Liver (tissue), 9 donors: ENCODE results near the gene GRIFIN. TPM values are rescaled to one million over a fixed set of nuclear protein-coding genes. Genes with fewer than 3 reads are reported as not detected.

ENCODE experiments used
- DNase-seq: peaks from one replicate; pipeline ENCODE4 v3.0.0-alpha.2; 2017; ENCODE audit warnings: low spot score
- H3K27ac ChIP-seq, 2 donors: one replicate each; pipeline ENCODE4 v1.7.0; 2013; ENCODE audit warnings: inconsistent platforms in 2 of 2, low read length in 2 of 2, control low read depth in 1 of 2, low read depth in 1 of 2, mild to moderate bottlenecking in 1 of 2
- H3K27me3 ChIP-seq, 4 donors: one replicate each; pipeline versions ENCODE4 v1.6.1 to v1.7.0; 2013; ENCODE audit warnings: low read length in 3 of 4, inconsistent platforms in 1 of 4, mild to moderate bottlenecking in 1 of 4, moderate library complexity in 1 of 4; ENCODE audit not compliant: control insufficient read depth in 4 of 4, insufficient read depth in 4 of 4
- H3K36me3 ChIP-seq, 4 donors: one replicate each; pipeline versions ENCODE4 v1.6.1 to v1.7.0; 2013; ENCODE audit warnings: low read length in 3 of 4, mild to moderate bottlenecking in 3 of 4, low read depth in 1 of 4, moderate library complexity in 1 of 4; ENCODE audit not compliant: control insufficient read depth in 4 of 4, insufficient read depth in 3 of 4
- H3K4me1 ChIP-seq, 4 donors: one replicate each; pipeline versions ENCODE4 v1.6.1 to v1.7.0; 2013; ENCODE audit warnings: low read length in 3 of 4, mild to moderate bottlenecking in 3 of 4, moderate library complexity in 1 of 4; ENCODE audit not compliant: control insufficient read depth in 4 of 4, insufficient read depth in 4 of 4
- H3K4me3 ChIP-seq, 3 donors: one replicate each; pipeline versions ENCODE4 v1.6.1 to v1.7.0; 2013; ENCODE audit warnings: low read length in 3 of 3, control low read depth in 1 of 3, low read depth in 1 of 3, mild to moderate bottlenecking in 1 of 3
- H3K9ac ChIP-seq, 2 donors: one replicate each; pipeline ENCODE4 v1.7.0; 2013; ENCODE audit warnings: low read length in 2 of 2, mild to moderate bottlenecking in 2 of 2, moderate library complexity in 2 of 2, control low read depth in 1 of 2, low read depth in 1 of 2
- H3K9me3 ChIP-seq, 4 donors: one replicate each; pipeline versions ENCODE4 v1.6.1 to v1.7.0; 2013; ENCODE audit warnings: low read length in 3 of 4; ENCODE audit not compliant: control insufficient read depth in 4 of 4
- ATF3 ChIP-seq: IDR thresholded peaks from 2 replicates; pipeline ENCODE4 v1.6.1; 2016; ENCODE audit warnings: antibody characterized with exemption
- CTCF ChIP-seq: fragments of 150-350 bp; IDR thresholded peaks from 2 replicates; pipeline ENCODE4 v1.5.1; 2017; ENCODE audit warnings: improper control_type of control experiment, low read depth, low read length; ENCODE audit not compliant: missing input control
- EGR1 ChIP-seq, 2 donors: IDR thresholded peaks; 2 replicates each; pipeline ENCODE4 v1.6.1; 2016 to 2018; ENCODE audit warnings: antibody characterized with exemption in 2 of 2, low read depth in 2 of 2
- FOXA1 ChIP-seq: IDR thresholded peaks from 2 replicates; pipeline ENCODE4 v1.6.1; 2016; ENCODE audit warnings: antibody characterized with exemption
- FOXA2 ChIP-seq: IDR thresholded peaks from 2 replicates; pipeline ENCODE4 v1.6.1; 2016; ENCODE audit warnings: antibody characterized with exemption
- GABPA ChIP-seq, 2 donors: IDR thresholded peaks in 1 of 2; conservative IDR thresholded peaks in 1 of 2; 2 replicates each; pipeline ENCODE4 v1.6.1; 2016; ENCODE audit warnings: antibody characterized with exemption in 2 of 2, mild to moderate bottlenecking in 1 of 2, moderate library complexity in 1 of 2
- HNF4A ChIP-seq, 2 donors: conservative IDR thresholded peaks; 2 replicates each; pipeline ENCODE4 v1.6.1; 2016; ENCODE audit warnings: antibody characterized with exemption in 2 of 2, mild to moderate bottlenecking in 2 of 2
- HNF4G ChIP-seq: IDR thresholded peaks from 2 replicates; pipeline ENCODE4 v1.6.1; 2016; ENCODE audit warnings: antibody characterized with exemption
- JUND ChIP-seq, 2 donors: IDR thresholded peaks; 2 replicates each; pipeline ENCODE4 v1.6.1; 2016; ENCODE audit warnings: antibody characterized with exemption in 2 of 2
- MAX ChIP-seq: IDR thresholded peaks from 2 replicates; pipeline ENCODE4 v1.6.1; 2016; ENCODE audit warnings: antibody characterized with exemption
- NR2F2 ChIP-seq: IDR thresholded peaks from 2 replicates; pipeline ENCODE4 v1.6.1; 2016; ENCODE audit warnings: antibody characterized with exemption
- RAD21 ChIP-seq, 2 donors: IDR thresholded peaks; 2 replicates each; pipeline ENCODE4 v1.6.1; 2016; ENCODE audit warnings: antibody characterized with exemption in 2 of 2, mild to moderate bottlenecking in 2 of 2
- REST ChIP-seq: IDR thresholded peaks from 2 replicates; pipeline ENCODE4 v1.6.1; 2016; ENCODE audit warnings: antibody characterized with exemption, mild to moderate bottlenecking
- RXRA ChIP-seq, 2 donors: IDR thresholded peaks; 2 replicates each; pipeline ENCODE4 v1.6.1; 2017 to 2018; ENCODE audit warnings: antibody characterized with exemption in 2 of 2, mild to moderate bottlenecking in 1 of 2
- SP1 ChIP-seq: IDR thresholded peaks from 2 replicates; pipeline ENCODE4 v1.6.1; 2018; ENCODE audit warnings: antibody characterized with exemption, mild to moderate bottlenecking
- TAF1 ChIP-seq: conservative IDR thresholded peaks from 2 replicates; pipeline ENCODE4 v1.6.1; 2016; ENCODE audit warnings: antibody characterized with exemption, mild to moderate bottlenecking
- YY1 ChIP-seq: IDR thresholded peaks from 2 replicates; pipeline ENCODE4 v1.6.1; 2016; ENCODE audit warnings: antibody characterized with exemption, mild to moderate bottlenecking
- ZBTB33 ChIP-seq: IDR thresholded peaks from 2 replicates; pipeline ENCODE4 v1.6.1; 2016; ENCODE audit warnings: antibody characterized with exemption
- WGBS: extraction: QIAGEN DNeasy Blood & Tissue Kit; methylation state at CpG from one replicate; pipeline ENCODE4 v1.1.7; 2013; 5-methylcytosine and 5-hydroxymethylcytosine counted together
- polyA plus RNA-seq, 2 donors: library from polyadenylated mRNA; stranded (reverse) in 1 of 2; unstranded in 1 of 2; fragments of 200-250 nt in 1 of 2; fragments of >200 nt in 1 of 2; fragmentation: Nextera tagmentation in 1 of 2; extraction: Ambion mirVana in 1 of 2; gene quantifications; one replicate each; pipeline versions ENCODE4 v1.2.1 to v1.2.3, GENCODE V29; 2013 to 2015
- total RNA-seq, 2 donors: library from RNA; depleted of rRNA; stranded (reverse); fragments of >200 nt; gene quantifications; one replicate each; pipeline ENCODE4 v1.2.3, GENCODE V29; 2014
- donor health status: healthy.
- donor health status: healthy.
- donor health status: healthy.
- donor health status: healthy.
- donor health status: healthy.

Gene GRIFIN
- total and polyA plus RNA-seq, 4 donors = not detected

GRCh38 chr7:2493205-2494164 lies 17.3 kb upstream of the GRIFIN start:
- no peak overlapping the region for H3K9ac ChIP-seq
- H3K27me3 ChIP-seq = no peaks in the 10 kb centered on the region
- H3K36me3 ChIP-seq = no peaks in the 10 kb centered on the region
- H3K4me3 ChIP-seq = no peak overlapping the region
- peaks cover 0 to 4% (median 0%) of the 10 kb centered on the region in 4 donors for H3K4me1 ChIP-seq
- no peak overlapping the region for H3K27ac ChIP-seq
- no peak for DNase-seq
- H3K9me3 ChIP-seq = no peaks in the 10 kb centered on the region
- 57% methylated on average over 11 of the region's 11 CpGs for WGBS
- TF ChIP-seq RXRA (IDR thresholded peaks at IDR 0.05) (peak in 1 of 2 donors; percentile 23), FOXA1 (no peak), NR2F2 (peak; percentile 53)

- H3K4me3 ChIP-seq = no peak overlapping the region
- H3K27me3 ChIP-seq = no peaks in the 10 kb centered on the region
- no peak overlapping the region for H3K27ac ChIP-seq
- TF ChIP-seq GABPA (IDR thresholded peaks at IDR 0.05 in 1 of 2, conservative IDR thresholded peaks at IDR 0.05 in 1 of 2) = no peak
- no peak for TF ChIP-seq FOXA1
- TF ChIP-seq RAD21 (IDR thresholded peaks at IDR 0.05) = no peak
- TF ChIP-seq HNF4A (conservative IDR thresholded peaks at IDR 0.05) = no peak
- TF ChIP-seq NR2F2 = no peak
- no peak for TF ChIP-seq EGR1 (IDR thresholded peaks at IDR 0.05; ENCODE audit: low read depth in 2 of 2)
- no peak overlapping the region for H3K9ac ChIP-seq
- 96% methylated on average over 2 of the region's 2 CpGs for WGBS
- no peaks in the 10 kb centered on the region for H3K36me3 ChIP-seq
- peaks cover 0 to 7% (median 0%) of the 10 kb centered on the region in 4 donors for H3K4me1 ChIP-seq
- DNase-seq = no peak
- no peaks in the 10 kb centered on the region for H3K9me3 ChIP-seq
These were observed 15.8 kb upstream of the GRIFIN start for GRCh38 chr7:2492038-2492437.

GRCh38 chr7:2490181-2490651 lies 14.0 kb upstream of the GRIFIN start:
- H3K36me3 ChIP-seq = no peaks in the 10 kb centered on the region
- H3K4me3 ChIP-seq = no peak overlapping the region
- no peak overlapping the region for H3K27ac ChIP-seq
- no peaks in the 10 kb centered on the region for H3K27me3 ChIP-seq
- H3K9ac ChIP-seq = no peak overlapping the region
- peaks cover 0 to 7% (median 0%) of the 10 kb centered on the region in 4 donors for H3K4me1 ChIP-seq
- WGBS = 67% methylated on average over 13 of the region's 13 CpGs
- DNase-seq = no peak
- no peaks in the 10 kb centered on the region for H3K9me3 ChIP-seq
- TF ChIP-seq RAD21 (IDR thresholded peaks at IDR 0.05) (no peak), SP1 (no peak), HNF4G (no peak), TAF1 (no peak), GABPA (IDR thresholded peaks at IDR 0.05 in 1 of 2, conservative IDR thresholded peaks at IDR 0.05 in 1 of 2) (no peak), FOXA2 (no peak), YY1 (no peak), NR2F2 (no peak), REST (no peak), MAX (no peak), CTCF (no peak), ZBTB33 (no peak), ATF3 (no peak), EGR1 (IDR thresholded peaks at IDR 0.05; ENCODE audit: low read depth in 2 of 2) (no peak), FOXA1 (no peak), HNF4A (conservative IDR thresholded peaks at IDR 0.05) (no peak), JUND (IDR thresholded peaks at IDR 0.05) (no peak)
